ENCODE results near the gene GPR32.
"Not testable (repeated sequence)": the region's sequence is repeated elsewhere in the genome, so short reads cannot be mapped to it uniquely, and the experiment has no call there.

GPR32 gene, protein sequence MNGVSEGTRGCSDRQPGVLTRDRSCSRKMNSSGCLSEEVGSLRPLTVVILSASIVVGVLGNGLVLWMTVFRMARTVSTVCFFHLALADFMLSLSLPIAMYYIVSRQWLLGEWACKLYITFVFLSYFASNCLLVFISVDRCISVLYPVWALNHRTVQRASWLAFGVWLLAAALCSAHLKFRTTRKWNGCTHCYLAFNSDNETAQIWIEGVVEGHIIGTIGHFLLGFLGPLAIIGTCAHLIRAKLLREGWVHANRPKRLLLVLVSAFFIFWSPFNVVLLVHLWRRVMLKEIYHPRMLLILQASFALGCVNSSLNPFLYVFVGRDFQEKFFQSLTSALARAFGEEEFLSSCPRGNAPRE

DNA sequence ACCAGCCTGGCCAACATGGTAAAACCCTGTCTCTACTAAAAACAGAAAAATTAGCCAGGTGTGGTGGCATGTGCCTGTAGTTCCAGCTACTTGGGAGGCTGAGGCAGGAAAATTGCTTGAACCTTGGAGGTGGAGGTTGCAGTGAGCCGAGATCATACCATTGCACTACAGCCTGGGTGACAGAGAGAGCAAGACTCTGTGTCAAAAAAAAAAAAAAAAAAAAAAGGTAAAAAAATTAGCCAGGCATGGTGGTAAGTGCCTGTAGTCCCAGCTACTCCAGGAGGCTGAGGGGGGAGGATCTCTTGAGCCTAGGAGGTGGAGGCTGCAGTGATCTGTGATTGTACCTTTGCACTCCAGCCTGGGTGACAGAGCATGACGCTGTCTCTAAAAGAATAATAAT, at the start of gene GPR32:
GPR32 (plus strand) TSS at position 301 of the 400 bp plus-strand sequence. CDS start 137 bp downstream, outside the sequence.
- DNase-seq (ENCODE audit: extremely low read depth in 1 of 2, low read depth in 1 of 2) = not testable (repeated sequence)

DNA sequence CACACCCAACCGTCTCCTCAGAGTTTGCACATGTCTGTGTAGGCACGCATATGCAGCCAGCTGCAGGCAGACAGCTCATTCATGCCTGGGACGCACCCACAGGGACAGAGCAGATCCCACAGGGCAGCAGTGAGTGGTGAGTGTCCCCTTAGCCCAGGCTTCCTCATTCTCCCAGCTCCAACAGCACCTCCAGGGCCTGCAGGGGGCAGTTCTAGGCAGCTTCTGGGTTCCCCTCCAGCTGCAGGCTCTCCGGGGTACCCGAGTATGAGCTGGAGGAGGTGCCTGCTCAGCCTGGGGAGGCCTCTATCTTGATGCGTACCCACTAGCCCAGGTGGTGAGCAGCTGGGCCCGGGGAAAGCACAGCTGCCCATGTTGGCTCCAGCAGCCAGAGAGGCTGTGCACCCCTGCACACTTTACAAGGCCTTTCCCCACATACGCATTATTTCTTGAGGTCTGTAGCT, 49.3 kb upstream of the GPR32 start:
- DNase-seq (ENCODE audit: extremely low read depth in 1 of 2, low read depth in 1 of 2) = no peak

DNA sequence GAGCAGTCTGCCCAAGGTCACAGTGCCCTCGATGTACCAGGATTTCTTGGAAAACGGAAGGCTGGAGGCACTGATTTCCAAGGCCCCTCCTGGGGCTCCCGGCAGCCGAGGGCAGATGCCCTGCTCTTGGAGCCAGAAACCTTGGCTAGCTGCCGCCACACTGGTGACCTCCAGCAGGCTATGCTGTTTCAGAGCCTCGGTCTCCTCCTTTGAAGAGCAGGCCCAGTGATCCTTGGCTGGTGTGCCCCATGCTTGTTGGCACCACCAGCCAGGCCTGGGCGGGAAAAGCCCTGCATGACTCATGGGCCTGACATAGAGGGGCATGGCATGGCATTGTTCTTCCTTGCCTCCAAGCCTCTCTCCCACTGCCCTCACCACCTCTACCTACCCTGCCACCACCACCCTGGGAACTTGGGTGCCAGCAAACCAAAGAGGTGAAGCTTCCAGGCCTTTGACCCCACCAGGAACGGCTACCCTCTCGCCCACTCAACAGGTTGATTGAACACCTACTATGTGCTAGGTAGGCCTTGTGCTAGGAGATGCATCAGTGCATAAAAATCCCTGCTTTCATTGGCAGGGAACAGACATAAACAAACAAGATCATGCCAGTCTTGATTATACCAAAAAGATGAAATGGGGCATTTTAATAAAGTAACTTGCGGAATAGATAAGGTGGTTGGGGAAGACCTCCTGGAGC, 48.7 kb upstream of the GPR32 start:
- DNase-seq (ENCODE audit: extremely low read depth in 1 of 2, low read depth in 1 of 2) = no peak

GRCh38 chr19:50722201-50723013, 47.9 kb upstream of the GPR32 start:
- DNase-seq (ENCODE audit: extremely low read depth in 1 of 2, low read depth in 1 of 2) = no peak

DNA sequence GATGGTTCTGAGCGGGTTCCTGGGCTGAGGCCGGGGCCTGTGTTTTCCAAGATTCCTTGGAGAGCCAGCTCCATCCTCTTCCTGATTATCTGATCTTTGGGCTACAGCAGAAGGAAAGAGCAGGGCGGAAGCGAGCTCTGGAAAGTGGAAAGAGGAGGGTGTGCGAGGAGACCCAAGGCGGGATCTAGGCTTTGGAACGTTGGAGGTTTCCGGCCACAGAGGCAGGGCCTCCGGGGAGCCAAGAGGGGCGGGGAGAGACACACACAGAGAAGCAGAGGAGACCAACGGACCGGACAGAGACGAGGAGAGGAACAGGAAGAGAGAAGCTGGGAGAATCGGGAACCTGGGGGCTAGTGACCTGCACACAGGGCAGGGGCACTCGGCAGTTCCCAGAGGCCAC, 47.2 kb upstream of the GPR32 start, which contains the start of gene CLEC11A:
CLEC11A (plus strand) TSS at position 296 of the 400 bp plus-strand sequence. CDS start 162 bp downstream, outside the sequence.
- no peak for DNase-seq (ENCODE audit: extremely low read depth in 1 of 2, low read depth in 1 of 2)

DNA sequence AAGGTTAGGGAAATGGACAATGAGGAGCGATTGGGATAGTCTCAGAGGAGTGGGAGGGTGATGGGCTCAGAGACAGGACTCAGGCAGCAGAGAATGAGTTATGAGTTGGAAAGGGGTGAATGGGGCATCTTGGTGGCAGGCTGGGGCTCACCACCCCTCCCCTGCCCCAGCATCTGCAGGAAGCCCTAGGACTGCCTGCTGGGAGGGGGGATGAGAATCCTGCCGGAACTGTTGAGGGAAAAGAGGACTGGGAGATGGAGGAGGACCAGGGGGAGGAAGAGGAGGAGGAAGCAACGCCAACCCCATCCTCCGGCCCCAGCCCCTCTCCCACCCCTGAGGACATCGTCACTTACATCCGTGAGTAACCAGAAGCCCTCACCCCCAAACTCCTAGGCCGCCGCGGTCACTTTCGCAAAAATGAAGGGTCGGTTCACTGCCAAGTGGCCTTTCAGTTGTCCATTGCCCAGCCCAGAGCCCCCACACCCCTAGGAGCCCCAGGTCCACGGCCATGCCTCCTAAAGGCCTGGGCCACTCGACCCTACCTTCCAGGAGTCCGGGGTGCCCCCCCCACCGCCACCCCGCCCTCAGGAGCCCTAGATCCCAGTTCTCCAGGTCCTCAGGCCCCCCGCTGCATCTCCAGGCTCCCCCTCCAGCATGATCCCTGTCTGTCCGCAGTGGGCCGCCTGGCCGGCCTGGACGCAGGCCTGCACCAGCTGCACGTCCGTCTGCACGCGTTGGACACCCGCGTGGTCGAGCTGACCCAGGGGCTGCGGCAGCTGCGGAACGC, 46.3 kb upstream of the GPR32 start:
- DNase-seq (ENCODE audit: extremely low read depth in 1 of 2, low read depth in 1 of 2) = no peak

DNA sequence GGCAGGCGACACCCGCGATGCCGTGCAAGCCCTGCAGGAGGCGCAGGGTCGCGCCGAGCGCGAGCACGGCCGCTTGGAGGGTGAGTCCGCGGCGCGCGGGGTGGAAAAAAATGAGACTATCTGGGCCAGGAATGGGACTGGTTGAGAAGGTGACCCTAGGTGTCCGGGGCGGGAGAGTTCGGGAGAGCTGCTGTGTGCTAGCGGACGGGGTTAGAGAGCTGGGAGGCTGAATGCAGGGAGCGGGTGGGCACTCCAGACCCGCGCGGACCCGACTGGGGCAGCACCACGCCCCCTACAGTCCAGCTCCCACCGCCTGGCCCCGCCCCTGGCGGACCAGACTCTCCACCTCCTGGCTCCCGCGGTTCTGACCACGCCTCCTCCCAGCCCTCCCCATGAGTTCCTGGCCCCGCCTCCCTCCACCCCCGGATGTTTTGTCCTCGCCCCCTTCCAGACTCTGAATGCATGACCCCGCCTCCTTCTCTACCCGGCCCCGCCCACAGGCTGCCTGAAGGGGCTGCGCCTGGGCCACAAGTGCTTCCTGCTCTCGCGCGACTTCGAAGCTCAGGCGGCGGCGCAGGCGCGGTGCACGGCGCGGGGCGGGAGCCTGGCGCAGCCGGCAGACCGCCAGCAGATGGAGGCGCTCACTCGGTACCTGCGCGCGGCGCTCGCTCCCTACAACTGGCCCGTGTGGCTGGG, 45.6 kb upstream of the GPR32 start:
- DNase-seq (ENCODE audit: extremely low read depth in 1 of 2, low read depth in 1 of 2) = peak; percentile 92 to 99

DNA sequence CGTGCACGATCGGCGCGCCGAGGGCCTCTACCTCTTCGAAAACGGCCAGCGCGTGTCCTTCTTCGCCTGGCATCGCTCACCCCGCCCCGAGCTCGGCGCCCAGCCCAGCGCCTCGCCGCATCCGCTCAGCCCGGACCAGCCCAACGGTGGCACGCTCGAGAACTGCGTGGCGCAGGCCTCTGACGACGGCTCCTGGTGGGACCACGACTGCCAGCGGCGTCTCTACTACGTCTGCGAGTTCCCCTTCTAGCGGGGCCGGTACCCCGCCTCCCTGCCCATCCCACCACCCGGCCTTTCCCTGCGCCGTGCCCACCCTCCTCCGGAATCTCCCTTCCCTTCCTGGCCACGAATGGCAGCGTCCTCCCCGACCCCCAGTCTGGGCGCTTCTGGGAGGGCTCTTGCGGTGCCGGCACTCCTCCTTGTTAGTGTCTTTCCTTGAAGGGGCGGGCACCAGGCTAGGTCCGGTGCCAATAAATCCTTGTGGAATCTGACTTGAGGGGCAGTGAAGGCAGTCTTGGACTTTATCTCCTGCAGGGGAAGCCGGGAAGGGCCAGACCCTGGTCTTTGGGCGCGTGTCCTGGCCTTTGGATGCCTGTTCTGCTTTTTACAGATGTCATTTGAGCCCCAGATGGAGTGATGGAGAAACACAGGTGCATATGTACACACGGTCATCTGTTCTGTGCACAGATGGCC, 44.9 kb upstream of the GPR32 start:
- DNase-seq (ENCODE audit: extremely low read depth in 1 of 2, low read depth in 1 of 2) = peak in 1 of 2 donors; percentile 29

DNA sequence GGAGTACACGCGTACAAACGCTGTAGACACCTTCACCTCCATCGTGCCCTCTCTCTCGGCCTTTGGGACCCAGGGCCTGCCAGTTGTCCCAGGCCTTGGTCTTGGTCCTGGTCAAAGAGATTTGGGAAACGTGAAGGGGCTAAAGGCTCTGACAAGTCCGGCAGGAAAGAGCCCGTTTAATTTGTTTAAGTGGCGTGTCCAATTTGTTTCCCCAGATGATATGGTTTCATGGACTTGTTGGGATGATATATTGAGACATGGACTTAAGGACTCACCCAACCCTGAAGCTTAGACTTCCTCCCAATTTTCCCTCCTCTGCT, 44.4 kb upstream of the GPR32 start:
- DNase-seq (ENCODE audit: extremely low read depth in 1 of 2, low read depth in 1 of 2) = no peak

GRCh38 chr19:50728084-50728737, 42.1 kb upstream of the GPR32 start:
- peak; percentile 77 to 92 for DNase-seq (ENCODE audit: extremely low read depth in 1 of 2, low read depth in 1 of 2)

- no peak for DNase-seq (ENCODE audit: extremely low read depth in 1 of 2, low read depth in 1 of 2)
These were observed 40.4 kb upstream of the GPR32 start for GRCh38 chr19:50729894-50730293.

- DNase-seq (ENCODE audit: extremely low read depth in 1 of 2, low read depth in 1 of 2) = no peak
These were observed 34.4 kb upstream of the GPR32 start for GRCh38 chr19:50735869-50736268.

DNA sequence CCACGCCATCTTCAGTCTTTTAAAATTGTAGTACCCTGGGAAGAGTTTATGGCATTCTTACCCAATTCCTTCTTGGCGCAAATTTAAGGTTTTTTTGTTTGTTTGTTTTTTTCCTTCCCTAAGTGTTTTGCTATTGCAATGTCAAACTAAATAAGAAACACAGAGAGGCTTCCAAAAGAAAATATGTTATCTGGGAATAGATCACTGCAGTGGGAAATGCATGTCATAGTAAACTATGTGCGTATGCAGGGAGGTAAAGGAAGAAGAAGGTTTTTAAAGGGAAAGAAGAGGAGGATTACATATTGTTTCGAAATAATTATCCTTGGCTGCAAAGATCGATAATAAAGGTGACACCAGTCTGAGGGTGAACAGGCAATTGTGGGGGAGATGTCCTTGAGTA, 33.9 kb upstream of the GPR32 start:
- DNase-seq (ENCODE audit: extremely low read depth in 1 of 2, low read depth in 1 of 2) = no peak

DNA sequence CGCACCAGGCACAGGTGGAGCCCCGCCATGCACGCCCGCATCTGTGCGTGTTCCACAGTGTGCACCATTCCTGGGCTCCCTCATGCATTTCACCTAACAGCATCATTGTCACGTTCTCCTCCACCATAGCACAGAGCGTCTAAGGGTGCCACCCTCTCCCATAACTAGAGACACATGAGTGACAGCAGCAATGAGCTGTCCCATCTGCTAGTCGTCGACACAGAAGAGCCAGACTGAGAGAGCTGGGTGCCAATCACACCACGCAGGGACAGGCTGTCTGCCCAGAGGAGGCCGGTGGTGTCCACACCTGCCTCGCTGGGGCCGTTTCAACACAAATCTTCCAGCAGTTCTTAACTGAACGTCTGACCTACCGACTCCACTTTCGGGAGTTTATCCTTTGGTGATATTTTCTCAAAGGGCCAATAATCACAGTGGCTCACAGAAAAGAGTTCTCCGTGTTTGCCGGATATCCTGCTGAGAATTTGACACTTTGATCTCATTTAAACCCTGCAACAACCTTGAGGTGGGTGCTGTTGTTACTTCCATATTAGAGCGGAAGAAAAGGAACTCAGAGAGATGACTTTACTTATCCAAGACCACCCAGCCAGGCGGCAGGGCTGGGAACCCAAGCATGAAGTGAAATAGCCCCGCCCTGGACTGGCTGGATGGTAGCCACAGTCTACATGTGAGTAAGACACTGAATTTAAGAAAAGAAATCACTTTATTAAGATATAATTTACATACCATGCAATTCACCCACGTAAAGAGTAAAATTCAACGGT, 30.9 kb upstream of the GPR32 start:
- DNase-seq (ENCODE audit: extremely low read depth in 1 of 2, low read depth in 1 of 2) = no peak

- no peak for DNase-seq (ENCODE audit: extremely low read depth in 1 of 2, low read depth in 1 of 2)
These were observed 30.3 kb upstream of the GPR32 start for GRCh38 chr19:50739914-50740426.

- DNase-seq (ENCODE audit: extremely low read depth in 1 of 2, low read depth in 1 of 2) = no peak
These were observed 28.9 kb upstream of the GPR32 start for GRCh38 chr19:50741179-50741933.

GRCh38 chr19:50743537-50743936, 26.7 kb upstream of the GPR32 start:
- no peak for DNase-seq (ENCODE audit: extremely low read depth in 1 of 2, low read depth in 1 of 2)
